ENCODE measurements around the gene SRSF1.

Gene SRSF1

GRCh38 chr17:58019521-58019920, 12.5 kb upstream of the SRSF1 start:
- in situ Hi-C loops (cut with HindIII; ENCODE audit: low sequenced_read_pairs): no loop called here
- no peak for TF ChIP-seq CTCF (IDR thresholded peaks at IDR 0.05; ENCODE audit: low read depth, low read length)
- no peak overlapping the region for H3K4me3 ChIP-seq (ENCODE audit: low read depth, low read length)
- no peak for DNase-seq (ENCODE audit: low read depth, low spot score)

- no peak overlapping the region for H3K4me3 ChIP-seq (ENCODE audit: low read depth, low read length)
- in situ Hi-C loops (cut with HindIII; ENCODE audit: low sequenced_read_pairs): no loop called here
- no peak for DNase-seq (ENCODE audit: low read depth, low spot score)
- no peak for TF ChIP-seq CTCF (IDR thresholded peaks at IDR 0.05; ENCODE audit: low read depth, low read length)
These were observed 12.0 kb upstream of the SRSF1 start for GRCh38 chr17:58019039-58019438.

GRCh38 chr17:58010067-58010799, 3.2 kb upstream of the SRSF1 start:
- H3K4me3 ChIP-seq (ENCODE audit: low read depth, low read length): no peak overlapping the region
- DNase-seq (ENCODE audit: low read depth, low spot score): no peak
- TF ChIP-seq CTCF (IDR thresholded peaks at IDR 0.05; ENCODE audit: low read depth, low read length): no peak
- in situ Hi-C loops (cut with HindIII; ENCODE audit: low sequenced_read_pairs): no loop called here

GRCh38 chr17:58007781-58008706, 998 bp upstream of the SRSF1 start:
- in situ Hi-C loops (cut with HindIII; ENCODE audit: low sequenced_read_pairs): no loop called here
- H3K4me3 ChIP-seq (ENCODE audit: low read depth, low read length): peak overlapping the region; percentile 98
- no peak for TF ChIP-seq CTCF (IDR thresholded peaks at IDR 0.05; ENCODE audit: low read depth, low read length)
- no peak for DNase-seq (ENCODE audit: low read depth, low spot score)

GRCh38 chr17:58006560-58006923, 504 bp downstream of the SRSF1 start:
- in situ Hi-C loops (cut with HindIII; ENCODE audit: low sequenced_read_pairs): no loop called here
- peak; percentile 73 for DNase-seq (ENCODE audit: low read depth, low spot score)
- no peak for TF ChIP-seq CTCF (IDR thresholded peaks at IDR 0.05; ENCODE audit: low read depth, low read length)
- H3K4me3 ChIP-seq (ENCODE audit: low read depth, low read length): peak overlapping the region; percentile 98

- TF ChIP-seq CTCF (IDR thresholded peaks at IDR 0.05; ENCODE audit: low read depth, low read length): no peak
- peak overlapping the region; percentile 98 for H3K4me3 ChIP-seq (ENCODE audit: low read depth, low read length)
- no peak for DNase-seq (ENCODE audit: low read depth, low spot score)
- in situ Hi-C loops (cut with HindIII; ENCODE audit: low sequenced_read_pairs): no loop called here
These were observed 1.1 kb downstream of the SRSF1 start for GRCh38 chr17:58005728-58006559.
